Tibial nerve (tissue), 4 donors: ENCODE results near the gene FBN2.

Source experiments
- CTCF ChIP-seq, 5 experiments: fragments of 200-600 bp in 3 of 5; fragments of 450-650 bp in 2 of 5; sonication (generic) in 3 of 5; IDR thresholded peaks; one replicate each; pipeline ENCODE4 v1.5.1; 2016 to 2019; ENCODE audit warnings: antibody characterized with exemption in 5 of 5, mild to moderate bottlenecking in 3 of 5, moderate library complexity in 2 of 5
- EP300 ChIP-seq, 2 donors: sonication (generic); formaldehyde crosslinking; IDR thresholded peaks; one replicate each; pipeline ENCODE4 v1.6.1; 2017; ENCODE audit warnings: antibody characterized with exemption in 2 of 2, mild to moderate bottlenecking in 1 of 2
- POLR2A ChIP-seq, 2 donors: fragments of 450-650 bp; IDR thresholded peaks; one replicate each; pipeline ENCODE4 v1.6.1; 2017; ENCODE audit warnings: antibody characterized with exemption in 2 of 2, mild to moderate bottlenecking in 2 of 2, moderate library complexity in 2 of 2

- TF ChIP-seq CTCF (IDR thresholded peaks at IDR 0.05) (no peak), POLR2A (IDR thresholded peaks at IDR 0.05) (no peak), EP300 (IDR thresholded peaks at IDR 0.05) (no peak)
Measured at GRCh38 chr5:128541385-128541784, 3.3 kb upstream of the FBN2 start.
